GM19395 (cell line): ENCODE data around the gene ANO2.

Source experiments
- ATAC-seq: cut with Tn5 transposase; IDR thresholded peaks from one replicate; pipeline ENCODE4 v1.9.1; 2021; ENCODE audit warnings: mild to moderate bottlenecking, moderate library complexity; ENCODE audit not compliant: unreplicated experiment

Gene ANO2

DNA sequence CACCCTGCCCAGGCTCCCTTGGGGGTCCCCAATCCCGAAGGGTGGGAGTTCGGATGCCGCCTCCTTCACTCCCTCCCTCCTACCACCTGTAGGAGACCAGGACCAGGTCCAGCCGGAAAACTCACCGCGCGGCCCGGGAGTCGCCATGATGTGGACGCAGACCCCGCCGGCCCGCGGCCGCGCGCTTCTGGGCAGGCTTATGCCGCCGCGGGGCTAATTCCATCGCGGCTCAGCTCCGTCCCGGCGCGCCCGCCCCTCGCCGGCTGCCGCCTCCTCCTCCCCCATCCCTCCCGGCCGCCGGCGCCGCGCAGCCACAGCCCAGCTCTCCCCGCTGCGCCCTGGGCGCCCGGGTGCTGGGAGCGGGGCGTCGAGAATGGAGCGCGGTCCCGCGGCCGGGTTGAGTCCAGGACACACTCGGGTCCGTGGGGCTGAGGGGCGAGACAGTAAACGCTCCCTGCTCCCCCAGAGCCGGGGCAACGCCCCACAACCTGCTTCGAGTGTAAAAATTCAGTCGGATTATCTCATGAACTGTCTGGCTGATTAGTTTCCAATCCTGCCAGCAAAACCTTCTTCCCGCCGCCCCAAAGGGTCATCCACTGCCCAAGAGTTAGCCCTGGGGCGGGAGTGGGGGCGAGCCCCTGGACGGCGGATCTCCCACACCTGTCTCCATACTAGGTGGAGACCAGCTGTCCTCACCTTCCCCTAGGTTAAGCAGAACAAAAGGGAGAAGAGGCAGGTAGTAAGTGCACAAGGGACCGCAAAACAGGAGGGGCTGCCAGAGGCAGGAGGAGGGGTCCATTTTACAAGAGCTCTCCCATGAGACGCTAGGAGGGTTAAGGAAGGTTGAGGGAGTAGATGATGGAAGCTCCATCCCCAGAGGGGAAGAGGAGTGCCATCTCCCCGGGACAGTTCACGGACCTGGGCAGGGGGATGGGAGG lies at the start of gene ANO2:
Gene ANO2 (minus strand): TSS at position 189 of the 938 bp plus-strand sequence. CDS start 42 bp downstream, at position 147.
- ATAC-seq: no peak

DNA sequence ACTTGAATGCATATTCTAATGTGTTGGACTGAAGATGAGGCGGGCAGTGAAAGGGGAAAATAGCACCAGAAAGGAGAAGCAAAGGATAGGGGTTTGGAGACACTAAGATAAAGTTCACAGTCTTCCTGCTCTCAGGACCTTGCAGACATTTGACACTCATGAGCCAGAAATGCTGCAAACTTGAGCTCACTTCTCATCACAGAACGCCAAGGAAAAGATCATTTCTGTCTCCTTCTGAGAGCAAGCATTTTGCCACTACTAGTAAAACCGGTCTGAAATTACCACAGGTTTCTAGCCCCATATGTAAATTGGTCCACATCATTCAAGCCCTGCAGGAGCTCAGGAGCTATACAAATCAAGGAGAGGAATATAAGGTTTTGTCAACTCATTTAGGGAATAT lies 44.6 kb upstream of the ANO2 start:
- ATAC-seq: no peak

DNA sequence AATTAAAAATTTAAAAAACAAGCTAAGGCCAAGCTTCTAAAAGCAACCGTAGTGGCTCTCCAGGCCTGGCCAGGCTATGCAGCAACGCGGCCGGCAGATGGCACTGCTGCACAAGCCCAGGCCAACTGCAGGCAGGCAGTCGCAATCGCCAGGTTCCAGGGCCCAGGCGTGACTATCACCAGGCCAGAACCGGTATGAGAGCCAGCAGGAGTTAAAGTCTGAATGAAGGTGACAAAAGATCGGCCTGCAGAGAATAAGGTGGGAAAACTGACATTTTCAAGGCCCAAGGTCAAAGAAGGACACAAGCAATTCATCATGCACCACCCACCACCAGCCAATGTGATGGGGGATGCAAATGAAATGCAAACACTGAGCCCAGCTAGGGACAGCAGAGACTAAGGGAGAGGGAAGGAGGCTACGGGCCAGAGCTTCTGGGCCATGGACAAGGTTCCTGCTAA lies 43.6 kb upstream of the ANO2 start:
- no peak for ATAC-seq

DNA sequence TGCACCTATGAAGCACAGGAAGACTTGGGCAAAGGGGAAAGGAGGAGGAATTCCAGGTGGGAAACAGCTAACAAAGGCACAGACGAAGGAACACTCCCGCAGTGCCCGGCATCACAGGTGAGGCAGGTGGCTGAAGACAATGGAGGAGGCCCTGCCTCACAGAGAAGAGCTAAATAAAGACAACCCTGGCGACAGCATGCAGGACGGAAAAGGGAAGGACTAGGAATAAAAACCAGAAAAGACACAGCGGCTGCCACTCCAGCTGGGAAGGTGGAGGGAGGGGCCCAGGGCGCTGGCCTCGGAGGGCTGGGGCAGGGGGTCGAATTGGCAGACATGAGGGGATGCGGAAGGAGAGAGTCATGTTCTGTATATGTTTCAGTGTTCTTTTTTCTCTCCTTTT lies 43.0 kb upstream of the ANO2 start:
- no peak for ATAC-seq

DNA sequence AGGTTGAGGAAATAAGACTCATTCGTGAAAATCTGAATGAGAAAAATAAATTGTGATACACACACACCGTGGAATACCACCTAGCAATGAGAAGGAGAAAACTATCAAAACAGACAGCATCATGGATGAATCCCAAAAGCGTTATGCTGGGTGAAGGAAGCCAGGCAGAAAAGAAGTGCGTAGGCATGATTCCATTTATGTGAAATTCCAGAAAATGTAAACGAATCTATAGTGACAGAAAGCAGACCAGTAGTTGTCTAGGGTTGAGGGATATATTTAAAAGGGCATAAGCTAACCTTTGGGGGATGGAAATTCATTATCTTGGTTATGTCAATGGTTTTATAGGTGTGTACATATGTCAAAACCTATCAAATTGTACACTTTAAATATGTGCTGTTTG lies 42.5 kb upstream of the ANO2 start:
- ATAC-seq: no peak

DNA sequence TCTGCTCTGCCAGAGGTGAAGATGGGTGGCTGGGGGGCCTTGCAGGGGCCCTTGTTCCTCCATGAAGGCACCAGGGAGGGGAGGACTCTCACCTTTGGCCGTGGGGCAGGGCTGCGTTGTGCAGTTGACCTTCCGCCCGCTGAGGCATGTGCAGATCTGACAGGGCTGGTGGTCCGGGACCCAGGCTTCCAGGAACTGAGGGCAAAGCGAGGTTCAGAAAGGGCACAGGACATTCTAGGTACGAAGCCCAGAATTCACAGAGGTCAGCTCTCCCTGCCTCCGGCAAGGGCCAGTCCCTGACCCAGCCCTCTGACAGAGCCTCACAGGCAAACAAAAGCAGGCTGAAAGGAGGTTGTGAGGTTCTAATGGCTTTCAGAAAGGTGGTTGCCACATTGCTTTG lies 40.4 kb upstream of the ANO2 start:
- no peak for ATAC-seq

DNA sequence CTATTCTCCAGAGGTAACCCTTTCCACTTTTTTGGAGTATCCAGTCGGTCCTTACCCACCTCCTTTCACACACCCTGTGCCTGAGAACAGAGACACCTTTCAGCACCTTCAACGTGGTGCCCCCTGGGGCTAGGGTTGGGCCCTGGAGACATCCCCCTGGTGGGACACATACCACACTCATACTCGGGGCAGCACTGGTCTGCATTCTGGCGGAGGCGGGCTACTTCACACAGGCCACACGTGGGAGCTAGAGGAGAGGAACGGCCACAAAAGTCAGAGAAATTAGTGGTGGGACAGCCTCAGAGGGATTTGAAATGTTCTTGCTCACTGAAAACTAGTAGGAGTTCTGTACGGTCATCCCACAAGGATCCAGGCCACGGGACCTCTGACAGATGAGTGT lies 39.8 kb upstream of the ANO2 start:
- no peak for ATAC-seq

DNA sequence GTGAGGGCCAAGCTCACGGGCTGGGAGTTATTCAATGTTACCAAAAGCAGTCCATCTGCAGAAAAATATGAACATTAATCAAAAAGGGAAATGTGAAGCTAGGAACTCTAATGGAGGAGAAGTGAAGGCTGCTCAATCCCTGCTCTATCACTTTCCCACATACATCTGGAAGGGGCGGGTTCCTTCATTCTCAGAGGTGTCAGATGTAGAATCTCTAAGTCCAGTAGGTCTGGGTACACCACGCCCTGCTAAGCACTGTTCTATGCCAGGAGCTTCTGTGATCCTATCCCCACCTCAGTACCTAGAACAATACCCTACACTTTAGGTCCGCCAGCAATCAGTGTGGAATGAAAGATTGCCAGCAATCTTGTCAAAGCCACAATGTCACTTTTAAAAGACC lies 37.0 kb upstream of the ANO2 start:
- ATAC-seq: no peak

DNA sequence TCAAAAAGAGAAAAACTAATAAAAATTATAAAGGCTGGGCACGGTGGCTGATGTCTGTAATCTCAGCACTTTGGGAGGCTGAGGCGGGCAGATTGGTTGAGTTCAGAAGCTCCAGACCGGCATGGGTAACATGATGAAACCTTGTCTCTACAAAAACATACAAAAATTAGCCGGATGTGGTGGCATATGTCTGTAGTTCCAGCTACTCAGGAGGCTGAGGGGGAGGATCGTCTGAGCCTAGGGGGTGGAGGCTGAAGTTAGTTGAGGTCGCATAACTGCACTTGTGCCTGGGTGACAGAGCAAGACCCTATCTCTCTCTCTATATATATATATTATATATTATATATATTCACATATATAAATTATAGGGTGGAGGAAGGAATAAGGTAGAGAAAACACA lies 32.5 kb upstream of the ANO2 start:
- no peak for ATAC-seq

DNA sequence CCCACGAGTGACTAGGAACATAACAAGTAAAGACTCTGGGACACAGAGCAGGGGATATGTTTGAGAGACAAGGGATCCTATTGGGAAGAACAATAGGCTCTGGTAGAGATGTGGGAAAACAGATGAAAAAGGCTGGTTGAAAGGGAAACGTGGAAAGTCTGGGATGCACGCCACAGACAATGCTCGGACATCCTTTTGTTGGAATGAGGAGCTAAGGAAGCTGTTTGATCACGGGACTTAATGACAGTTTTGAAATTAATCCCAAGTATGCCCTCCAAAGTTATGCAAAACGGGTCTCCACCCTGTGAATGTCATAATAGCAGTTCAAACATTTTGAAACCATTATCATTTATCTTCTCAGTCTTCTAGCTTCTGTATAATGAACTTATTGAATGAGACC lies 31.7 kb upstream of the ANO2 start:
- no peak for ATAC-seq

DNA sequence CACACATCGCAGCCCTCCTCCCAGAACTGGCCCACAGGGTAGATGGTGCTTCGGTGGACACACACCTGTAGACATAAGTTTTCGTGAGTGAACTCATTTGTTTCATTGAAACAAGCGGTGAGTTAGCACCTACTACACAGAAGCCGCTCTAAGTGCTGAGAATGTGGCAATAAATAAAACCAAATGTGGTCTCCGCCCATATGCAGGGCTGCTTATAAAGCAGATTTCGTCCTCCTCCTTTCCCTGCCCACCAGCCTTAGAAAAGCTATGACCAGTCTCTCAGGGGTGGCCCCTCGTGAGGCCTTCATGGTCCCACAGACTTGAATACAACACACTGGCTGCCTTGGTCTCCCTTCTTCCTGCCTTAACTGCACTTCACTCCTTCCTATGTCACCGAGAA lies 31.1 kb upstream of the ANO2 start:
- ATAC-seq: no peak

DNA sequence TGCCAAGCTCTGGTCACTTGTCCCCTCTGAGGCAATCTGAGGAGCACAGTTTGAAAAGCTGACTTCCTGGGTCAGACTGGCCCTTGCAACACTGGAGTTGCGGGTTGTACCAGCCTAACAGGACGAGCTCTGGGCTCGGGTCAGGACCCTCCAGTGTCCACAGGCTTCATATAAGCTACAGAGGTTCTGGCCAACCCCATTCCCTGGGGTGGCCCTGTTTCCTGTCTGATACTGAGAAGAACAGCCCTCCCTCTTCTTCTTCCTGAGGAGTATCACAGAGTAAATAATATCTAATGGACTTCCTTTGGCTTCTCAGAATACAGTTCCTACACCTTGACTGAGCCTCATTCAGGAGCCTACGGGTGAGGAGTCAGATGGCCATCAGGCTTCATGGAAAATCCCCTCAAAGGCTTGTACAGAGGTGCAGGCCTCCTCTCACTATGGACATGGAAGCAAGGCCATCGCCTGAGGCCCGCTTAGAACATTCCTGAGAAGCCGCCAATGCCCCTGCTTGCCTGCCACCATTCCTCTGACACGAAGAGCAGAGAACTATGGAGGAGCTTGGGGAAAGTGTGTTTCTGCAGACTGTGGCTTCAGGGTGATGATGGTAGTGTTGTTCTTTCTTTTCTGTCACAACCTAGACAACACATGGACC lies 28.5 kb upstream of the ANO2 start:
- no peak for ATAC-seq

DNA sequence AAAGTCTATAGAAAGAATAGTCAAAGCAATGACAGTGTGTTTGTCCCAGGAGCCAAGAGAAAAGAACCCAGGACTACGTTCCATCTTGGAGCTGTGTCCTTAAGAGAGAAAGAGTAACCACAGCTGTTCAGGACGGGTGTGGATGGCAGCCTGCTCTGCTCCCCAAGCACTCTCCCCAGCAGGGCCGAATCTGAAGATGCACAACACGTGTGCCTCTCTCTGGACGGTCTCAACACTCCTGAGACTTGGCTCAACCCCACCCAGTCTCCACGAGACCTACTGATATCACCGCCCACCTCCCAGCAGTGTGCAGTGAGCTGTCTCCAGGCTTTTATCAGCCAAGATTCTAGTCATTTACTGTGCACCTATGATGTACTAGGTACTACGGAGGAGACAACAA lies 27.3 kb upstream of the ANO2 start:
- no peak for ATAC-seq

DNA sequence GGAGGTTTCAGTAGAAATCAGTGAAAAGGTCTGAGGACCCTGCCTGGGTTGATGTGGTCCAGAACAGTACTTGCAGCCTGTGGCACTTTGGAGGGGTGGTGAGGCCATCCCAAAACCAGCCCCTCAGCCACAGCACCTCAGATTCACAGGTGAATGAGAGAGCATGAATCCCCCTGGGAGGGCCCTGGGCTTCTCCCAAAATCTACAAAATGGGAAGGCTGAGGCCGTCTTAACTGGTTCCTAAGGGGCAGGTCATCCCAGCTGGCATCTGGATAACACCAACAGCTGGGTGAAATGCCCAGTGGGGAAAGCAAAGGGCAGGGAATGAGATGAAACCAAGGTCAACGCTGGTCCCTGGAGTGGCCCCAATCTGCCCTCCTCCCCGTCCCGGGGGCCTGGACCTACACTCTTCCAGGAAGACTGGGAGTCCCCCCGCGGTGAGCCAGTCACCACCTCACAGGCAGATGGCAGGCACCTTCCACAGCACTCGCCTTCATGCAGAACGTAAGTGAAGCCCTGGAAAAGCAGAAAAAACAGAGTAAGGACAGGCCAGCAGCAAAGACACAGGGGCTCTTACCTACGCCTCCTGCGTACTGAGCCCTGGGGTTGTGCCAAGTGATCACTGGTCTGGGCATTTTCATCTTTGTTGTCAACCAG lies 26.3 kb upstream of the ANO2 start:
- no peak for ATAC-seq

DNA sequence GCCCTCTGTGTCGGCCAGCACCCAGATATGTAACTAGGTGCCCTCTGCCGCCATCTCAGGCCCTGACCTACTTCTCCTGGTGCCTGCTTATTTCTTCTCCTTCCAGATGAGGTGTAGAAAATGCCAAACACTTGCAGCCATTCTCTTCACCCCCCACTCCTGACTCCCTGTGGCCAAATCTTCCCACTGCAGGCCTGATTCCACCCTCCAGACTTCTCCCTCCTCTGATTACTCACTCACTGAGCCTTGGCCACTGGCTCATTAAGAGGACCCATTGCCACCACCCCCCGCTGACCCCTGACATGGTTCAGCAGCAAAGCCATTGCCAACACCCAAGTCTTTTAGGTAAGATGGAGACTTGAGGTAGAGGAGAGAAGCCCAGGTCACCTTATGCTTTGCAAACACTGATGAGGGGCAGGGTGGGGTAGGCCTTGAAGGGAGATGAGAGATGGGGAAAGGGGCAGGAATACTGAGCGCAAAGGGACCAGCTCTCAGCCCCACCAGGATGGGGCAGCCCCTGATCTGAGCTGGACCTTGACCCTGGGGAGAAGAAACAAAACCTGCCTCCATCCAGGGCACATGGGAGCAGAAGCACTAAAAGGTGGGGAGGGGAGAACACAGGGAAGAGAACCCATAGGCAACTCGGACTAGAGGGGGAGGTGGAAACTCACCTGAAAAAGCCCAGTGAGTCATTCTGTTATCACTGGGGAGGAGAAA lies 25.1 kb upstream of the ANO2 start:
- no peak for ATAC-seq

DNA sequence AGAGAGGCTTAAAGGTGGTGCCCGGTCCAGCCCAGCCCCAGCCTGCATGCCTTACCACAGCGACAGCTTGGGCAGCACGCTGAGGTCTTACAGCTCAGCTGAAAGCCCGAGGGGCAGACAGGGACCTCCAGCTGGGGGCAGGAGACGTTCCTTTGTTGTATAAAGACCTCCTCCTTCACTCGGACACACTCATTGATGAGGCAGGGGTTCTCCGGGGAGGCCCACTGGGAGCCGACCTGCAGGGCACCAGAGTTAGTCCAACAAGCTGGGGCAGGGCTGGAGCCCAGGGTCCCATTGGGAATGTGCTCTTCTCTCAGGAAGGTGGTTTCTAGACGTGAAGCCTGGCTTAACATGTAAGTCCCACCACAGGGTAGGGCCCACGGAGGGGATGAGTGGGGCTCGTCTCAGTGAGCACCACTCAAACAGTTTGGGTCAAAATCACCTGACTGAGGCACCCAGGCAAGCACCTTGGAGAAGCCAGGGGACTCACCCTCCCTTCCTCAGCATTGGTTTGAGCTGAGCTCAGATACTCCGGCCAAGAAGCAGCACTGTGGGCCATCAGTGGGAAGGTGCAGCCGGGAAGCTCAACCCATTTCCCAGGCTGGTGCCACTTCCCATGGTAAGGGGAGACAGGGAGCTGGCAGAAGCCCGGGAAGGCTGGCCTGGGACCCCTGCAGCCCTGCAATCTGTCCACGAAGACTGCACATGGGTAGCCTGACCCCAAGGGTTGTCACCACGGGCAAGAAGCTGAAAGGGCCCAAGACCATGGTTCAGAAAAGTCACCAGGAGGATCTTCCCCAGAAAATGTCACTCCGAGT lies 24.3 kb upstream of the ANO2 start:
- no peak for ATAC-seq

DNA sequence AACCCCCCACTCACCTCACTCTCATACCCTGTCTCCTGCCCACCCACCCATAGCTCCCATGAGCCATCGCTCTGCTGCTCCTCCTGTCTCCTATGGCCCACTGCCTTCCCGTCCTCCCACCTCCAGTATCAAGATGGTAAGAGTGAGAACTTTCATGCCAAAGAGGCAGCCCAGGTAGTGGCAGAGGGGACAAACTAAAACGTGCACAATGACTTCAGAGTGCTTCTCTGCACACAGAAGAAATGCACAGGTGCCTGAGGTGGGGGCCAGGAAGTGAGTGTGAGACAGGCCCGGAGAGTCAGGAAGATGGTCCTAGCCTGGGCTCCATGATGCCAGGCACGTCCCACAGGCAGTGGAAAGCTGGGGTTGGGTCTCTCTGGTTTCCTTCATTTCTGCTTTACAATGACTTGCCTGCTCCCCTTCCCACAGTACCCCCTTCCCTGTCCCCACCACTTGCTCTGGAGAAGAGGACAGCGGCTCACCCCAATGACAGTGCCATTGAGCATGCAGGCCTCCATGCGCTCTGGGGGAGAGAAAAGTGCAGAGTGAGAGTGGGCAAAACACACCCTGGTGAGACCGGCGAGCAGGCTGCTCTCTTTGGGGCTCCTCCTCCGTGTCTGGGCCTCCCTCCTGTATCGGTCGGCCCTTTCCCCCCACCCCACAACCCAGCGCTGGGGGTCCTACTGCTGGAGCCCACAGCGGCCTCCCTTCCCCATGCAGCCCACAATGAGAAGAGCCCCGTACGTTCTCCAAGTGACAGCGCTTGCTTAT lies 22.8 kb upstream of the ANO2 start:
- no peak for ATAC-seq

DNA sequence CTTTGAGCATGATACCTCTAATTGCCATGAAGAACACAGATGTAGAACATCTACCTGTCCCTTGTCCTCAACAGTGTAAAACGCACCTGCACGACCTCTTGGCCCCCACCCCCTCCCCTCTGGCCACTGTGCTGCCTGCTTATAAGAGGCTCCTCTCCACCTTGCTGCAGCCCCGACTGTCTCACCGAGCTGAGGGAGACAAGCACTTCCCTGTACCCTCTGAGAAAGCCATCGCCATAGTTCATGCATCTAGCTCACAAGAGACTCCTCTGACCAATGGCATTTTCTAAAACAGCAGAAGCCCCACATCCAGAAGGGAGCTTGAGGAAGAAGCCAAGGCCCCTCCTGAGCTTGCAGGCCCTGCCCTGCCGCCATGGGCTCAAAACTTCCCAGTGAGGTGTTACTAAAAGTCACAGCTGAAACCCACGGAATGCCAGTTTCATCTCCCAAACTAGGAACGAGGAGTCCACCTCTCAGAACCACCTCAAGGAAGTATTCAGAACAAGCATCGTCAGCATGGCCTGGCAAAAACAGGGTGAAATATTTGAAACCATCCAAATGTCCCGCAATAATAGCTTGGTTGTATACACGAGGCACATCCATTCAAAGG lies 21.5 kb upstream of the ANO2 start:
- no peak for ATAC-seq

DNA sequence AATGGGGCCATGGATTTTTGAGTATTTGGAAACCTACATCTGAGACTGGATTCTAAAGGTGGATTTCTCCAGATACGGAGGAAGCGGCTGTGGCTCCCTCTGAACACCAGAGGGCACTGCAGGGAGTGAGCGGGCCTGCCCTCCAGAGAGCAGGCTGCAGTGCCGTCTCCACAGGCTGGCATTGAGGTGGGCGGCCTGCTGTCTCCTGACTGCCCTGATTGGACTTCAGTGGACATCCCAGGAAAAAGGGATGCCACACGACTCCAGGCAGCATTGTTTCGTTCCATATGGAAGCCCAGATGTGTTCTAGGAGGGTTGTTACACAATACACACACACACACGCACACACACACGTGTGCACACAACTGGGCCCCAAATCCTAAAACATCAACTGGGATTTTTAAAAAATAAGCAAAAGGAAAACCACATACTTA lies 20.9 kb upstream of the ANO2 start:
- no peak for ATAC-seq
